GM03348 (cell line): Measurements from ENCODE around the gene MAGI1.

ENCODE experiments used
- DNase-seq: peaks from one replicate; pipeline ENCODE4 v3.0.0; 2012; ENCODE audit warnings: low spot score

MAGI1 gene

DNA sequence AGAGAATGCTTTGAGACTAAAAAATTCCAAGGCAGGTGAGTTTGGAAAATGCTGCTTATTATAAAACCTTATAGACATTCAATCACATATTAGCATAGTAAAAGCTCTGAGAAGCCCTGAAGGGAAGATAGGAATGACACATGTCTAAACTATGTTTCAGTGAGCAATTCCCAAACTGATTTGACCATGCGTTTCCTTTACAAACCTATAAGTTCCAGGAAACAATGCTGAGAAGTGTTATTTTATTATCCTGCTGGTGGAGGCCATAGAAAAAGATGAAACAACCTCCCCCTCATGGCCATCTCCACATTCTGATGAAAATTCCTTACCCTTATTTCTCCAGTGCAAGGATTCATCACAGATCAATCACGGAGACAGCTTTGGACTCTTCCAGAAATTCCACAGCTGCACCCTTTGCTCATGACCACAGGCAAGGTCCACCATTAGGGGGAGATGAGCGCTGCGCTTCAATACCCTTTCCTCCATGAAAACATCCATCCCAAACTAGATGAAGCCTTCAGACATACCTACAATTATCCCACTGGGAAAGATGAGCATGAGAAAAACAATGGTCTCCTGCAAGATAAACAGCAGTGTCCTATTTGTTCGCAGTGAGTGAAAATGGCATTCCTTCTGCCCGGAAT, 372.1 kb downstream of the MAGI1 start:
- DNase-seq, result no peak

- DNase-seq, result no peak
Observed at GRCh38 chr3:65665915-65666314, 372.8 kb downstream of the MAGI1 start.

DNA sequence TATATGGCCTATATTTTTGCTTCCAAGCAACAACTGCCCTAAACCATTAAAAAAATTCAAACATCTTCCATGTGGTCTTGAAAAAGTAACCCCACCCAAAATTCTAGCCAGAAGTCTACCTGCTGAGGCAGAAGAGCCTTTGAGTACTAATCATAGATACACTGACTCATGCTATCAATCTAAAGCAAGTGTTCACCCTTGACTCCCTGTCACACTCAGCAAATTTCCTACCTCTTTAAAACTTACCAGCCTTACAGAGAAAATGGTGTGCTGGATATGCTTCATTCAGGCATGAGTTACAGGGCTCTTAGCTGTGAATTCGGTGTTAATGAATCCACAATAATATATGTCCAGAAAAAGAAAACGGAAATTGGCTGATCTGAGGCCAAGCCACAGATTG, 373.8 kb downstream of the MAGI1 start:
- DNase-seq, result no peak

GRCh38 chr3:65664446-65664845, 374.3 kb downstream of the MAGI1 start:
- no peak for DNase-seq

DNA sequence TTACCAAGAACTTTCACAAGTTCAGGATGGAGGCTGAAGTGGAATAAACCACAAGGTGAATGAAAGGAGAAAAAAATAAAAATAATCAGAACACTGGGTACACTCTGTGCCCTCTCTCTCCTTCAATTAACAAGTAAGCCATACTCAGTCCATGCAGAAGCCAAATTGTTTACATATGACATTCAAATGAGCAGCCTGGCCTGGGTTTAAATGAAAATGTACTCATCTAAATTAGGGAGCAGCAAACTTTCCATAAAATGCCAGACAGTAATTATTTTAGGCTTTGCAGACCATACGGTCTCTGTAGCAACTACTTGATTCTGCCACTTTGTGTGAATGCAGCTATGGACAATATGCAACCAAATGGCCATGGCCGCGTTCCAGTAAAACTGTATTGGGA, 376.6 kb downstream of the MAGI1 start:
- DNase-seq, result no peak

DNA sequence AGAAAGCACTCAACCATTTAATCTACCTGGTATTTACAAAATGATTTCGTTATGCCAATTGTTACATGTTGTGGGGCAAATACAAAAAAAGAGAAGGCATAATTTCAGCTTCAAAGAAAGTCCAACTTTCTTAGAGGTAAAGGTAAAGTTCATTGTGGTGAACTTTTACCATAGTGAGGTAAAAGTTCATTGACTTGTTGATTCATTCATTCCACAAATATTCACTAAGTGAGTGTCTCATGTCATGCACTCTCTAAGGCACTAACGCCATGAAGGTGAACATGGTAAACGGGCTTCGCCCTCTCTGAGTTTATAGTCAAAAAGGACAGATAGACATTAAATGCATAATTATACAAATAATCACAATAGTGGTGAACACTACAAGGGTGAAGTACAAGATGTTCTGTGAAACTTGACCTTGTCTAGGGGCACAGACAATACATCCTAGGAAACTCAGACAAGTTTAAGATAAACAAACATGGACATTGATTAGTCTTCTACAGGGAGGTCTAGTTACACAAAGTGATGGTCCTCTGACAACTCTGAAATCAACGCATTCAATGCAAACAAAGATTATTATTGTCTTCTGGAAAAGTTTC, 378.6 kb downstream of the MAGI1 start:
- DNase-seq, result no peak

- no peak for DNase-seq
Observed at GRCh38 chr3:65659396-65659795, 379.3 kb downstream of the MAGI1 start.

GRCh38 chr3:65658401-65658800, 380.3 kb downstream of the MAGI1 start:
- DNase-seq, result no peak

DNA sequence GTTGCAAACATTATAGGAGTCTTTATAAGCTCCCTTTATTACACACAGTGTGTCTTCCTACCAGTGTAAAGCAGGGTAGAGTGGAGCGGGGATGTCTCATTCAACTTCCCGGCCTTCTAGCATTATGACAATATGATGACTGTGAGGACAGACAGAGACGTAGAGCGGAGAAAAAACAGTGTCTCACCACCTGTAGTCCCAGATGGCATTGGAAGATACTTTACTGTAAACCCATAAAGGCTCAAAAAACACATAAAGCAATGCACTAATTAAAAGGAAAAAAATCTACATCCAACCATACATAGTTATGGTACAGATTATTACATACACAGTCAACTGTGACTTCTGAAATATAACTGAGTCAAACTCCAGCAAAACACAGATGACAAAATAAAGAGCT, 383.7 kb downstream of the MAGI1 start:
- DNase-seq, result no peak

DNA sequence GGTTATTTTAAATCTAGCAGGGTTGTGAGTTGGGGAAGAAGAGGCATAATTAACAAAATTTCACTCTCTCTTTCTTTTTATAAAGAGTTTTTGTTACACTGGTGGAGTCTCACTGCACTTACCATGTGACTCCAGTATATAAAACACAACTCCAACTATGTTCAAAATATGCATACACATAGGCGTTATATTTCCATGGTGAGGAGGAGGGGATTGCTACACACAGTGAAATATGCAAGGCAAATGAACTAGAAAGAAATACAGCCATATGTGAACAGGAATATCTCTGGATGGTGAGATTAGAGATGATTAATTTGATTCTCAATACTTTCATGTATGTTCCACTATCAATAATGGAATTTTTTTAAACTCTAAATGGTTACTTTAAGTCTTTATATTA, 385.0 kb downstream of the MAGI1 start:
- DNase-seq, result no peak

- no peak for DNase-seq
Observed at GRCh38 chr3:65650247-65650646, 388.5 kb downstream of the MAGI1 start.

DNA sequence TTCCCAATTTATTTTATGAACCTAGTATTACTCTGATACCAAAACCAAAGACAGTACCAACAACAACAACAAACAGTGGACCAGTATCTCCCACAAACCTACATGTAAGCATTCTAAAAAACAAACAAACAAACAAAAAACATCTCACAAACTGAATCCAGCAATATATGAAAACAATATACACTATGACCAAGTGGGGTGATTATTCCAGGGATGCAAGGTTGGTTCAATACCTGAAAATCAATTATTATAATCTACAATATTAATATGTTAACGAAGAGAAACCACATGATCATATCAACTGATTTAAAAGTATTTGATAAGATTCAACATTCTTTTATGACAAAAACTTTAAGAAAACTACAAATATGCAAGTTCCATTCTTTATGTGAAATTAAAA, 391.3 kb downstream of the MAGI1 start:
- no peak for DNase-seq

- no peak for DNase-seq
Observed at GRCh38 chr3:65642883-65643282, 395.8 kb downstream of the MAGI1 start.

DNA sequence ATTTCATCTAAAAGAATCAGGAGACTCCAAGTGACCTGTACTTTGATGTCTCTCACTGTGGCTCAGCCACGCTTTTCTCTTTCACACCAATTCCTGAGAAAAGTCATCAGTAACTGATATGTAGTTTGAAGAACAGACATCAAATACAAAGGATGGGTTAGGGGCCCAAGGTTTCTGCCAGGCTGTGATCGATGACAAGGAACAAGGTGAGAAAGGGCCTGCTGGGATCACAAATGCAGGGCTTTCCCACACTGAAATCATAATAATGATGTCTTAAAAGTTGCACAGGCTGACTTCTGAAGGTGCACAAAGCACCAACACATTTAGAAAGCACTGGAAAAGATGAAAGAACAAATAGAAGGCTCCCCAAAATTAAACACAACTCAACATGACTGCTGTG, 396.9 kb downstream of the MAGI1 start:
- DNase-seq, result no peak

GRCh38 chr3:65641045-65641444, 397.7 kb downstream of the MAGI1 start:
- no peak for DNase-seq

- DNase-seq, result no peak
Observed at GRCh38 chr3:65639444-65639843, 399.3 kb downstream of the MAGI1 start.

DNA sequence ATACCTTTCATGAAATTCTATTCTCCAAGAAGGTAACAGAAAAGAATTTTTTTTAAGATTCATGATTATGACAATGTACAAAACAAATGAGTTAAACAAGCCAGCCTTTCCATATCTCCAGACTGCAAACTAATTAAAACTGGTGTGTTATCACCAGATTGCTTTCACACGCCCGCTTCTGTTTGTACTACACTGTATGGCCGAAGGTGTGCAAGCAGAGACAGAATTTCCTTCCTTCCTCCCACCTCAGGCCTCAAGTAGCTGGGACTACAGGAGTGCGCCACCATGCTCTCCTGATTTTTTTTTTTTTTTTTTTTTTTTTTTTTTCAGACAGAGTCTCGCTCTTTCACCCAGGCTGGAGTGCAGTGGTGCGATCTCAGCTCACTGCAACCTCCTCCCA, 400.4 kb downstream of the MAGI1 start:
- no peak for DNase-seq

DNA sequence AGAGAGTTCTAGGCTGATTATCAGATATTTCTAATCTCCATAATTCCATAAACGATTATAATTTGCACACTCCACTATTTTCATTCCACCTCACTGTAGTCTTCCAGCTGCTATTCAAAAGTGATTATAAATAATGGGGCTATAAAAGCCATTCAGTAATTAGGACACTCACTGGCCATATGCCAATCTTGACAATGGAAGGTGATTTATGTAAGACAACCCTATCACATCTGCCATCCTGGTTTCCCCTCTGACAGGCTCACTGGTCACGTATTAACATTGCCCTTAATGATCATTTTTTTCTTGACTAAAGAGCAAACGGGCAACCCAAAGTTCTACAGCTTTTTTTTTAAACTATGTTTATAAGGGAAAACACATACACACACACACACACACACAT, 402.4 kb downstream of the MAGI1 start:
- DNase-seq, result no peak

DNA sequence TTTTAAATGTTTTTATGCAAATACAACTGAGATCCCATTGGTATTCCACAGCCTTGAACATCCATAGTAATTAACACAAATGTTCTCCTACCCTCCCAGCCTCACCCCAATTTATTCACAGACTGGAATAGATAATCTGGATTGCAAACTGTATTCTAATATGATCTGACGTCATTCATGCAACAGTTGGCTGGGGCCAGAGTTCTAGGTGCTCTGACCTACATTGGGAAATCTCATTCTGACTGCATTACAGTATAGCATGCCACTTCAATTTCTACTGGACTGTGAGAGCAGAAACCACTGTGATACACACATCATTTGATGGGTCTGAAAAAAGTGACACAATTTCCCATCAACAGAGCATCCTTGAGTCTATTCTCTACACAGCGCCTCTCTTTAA, 403.1 kb downstream of the MAGI1 start:
- DNase-seq, result no peak

- DNase-seq, result no peak
Observed at GRCh38 chr3:65633018-65633638, 405.6 kb downstream of the MAGI1 start.

- DNase-seq, result no peak
Observed at GRCh38 chr3:65632414-65632813, 406.3 kb downstream of the MAGI1 start.

GRCh38 chr3:65628978-65629377, 409.7 kb downstream of the MAGI1 start:
- DNase-seq, result no peak

DNA sequence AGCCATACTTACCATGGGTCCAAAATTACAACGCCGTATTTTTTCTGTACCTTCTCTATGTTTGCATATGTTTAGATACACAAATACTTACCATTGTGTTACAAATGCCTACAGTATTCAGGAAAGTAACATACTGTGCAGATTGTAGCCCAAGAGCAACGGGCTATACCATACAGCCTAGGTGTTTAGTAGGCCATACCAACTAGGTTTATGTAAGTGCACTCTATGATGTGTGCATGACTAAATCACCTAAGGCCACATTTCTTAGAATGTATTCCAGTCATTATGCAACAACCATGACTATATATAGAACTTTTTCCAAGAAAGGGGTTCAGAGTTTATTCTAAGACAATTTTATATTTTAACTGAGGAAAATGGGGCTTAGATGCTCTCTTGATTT, 411.7 kb downstream of the MAGI1 start:
- no peak for DNase-seq

DNA sequence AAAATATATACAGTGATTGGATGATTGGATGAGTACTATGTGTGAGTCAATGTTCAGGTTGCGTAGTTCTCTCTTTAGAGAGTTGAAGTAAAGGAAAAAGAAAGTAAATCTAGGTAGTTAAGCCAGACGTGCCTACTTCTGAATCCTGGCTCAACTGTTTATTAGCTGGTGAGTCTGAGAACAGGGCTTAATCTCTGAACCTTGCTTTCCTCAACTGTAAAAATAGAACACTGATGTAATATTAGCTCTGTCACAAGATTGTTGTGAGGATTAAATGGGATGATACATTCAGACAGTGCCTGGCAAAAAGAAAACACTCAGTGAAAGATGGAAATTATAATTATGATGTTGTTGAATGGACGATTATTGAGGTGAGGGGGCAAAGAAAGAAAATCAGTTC, 413.4 kb downstream of the MAGI1 start:
- no peak for DNase-seq
